HepG2 (cell line): Measurements from ENCODE around the gene LPIN3. TPM values are rescaled to one million over a fixed set of nuclear protein-coding genes. Genes with fewer than 3 reads are reported as not detected.

Experiments
- ATF2 ChIP-seq: sonication (generic); formaldehyde crosslinking; IDR thresholded peaks from 2 replicates; pipeline ENCODE4 v1.4.0; 2020; ENCODE audit warnings: missing genetic modification reagents
- BRD4 ChIP-seq: sonication (generic); formaldehyde crosslinking; IDR thresholded peaks from 2 replicates; pipeline ENCODE4 v1.4.0; 2020; ENCODE audit warnings: missing genetic modification reagents
- GMEB2 ChIP-seq: IDR thresholded peaks from 2 replicates; pipeline ENCODE4 v1.6.1; 2016; ENCODE audit warnings: missing biosample characterization, missing genetic modification reagents, low read depth
- HMGXB3 ChIP-seq: sonication (generic); formaldehyde crosslinking; IDR thresholded peaks from 2 replicates; pipeline ENCODE4 v1.4.0; 2020; ENCODE audit warnings: missing genetic modification reagents, borderline replicate concordance
- KDM5B ChIP-seq: sonication (generic); formaldehyde crosslinking; IDR thresholded peaks from 2 replicates; pipeline ENCODE4 v1.4.0; 2020; ENCODE audit warnings: missing genetic modification reagents, mild to moderate bottlenecking, borderline replicate concordance
- MEIS1 ChIP-seq: sonication (generic); formaldehyde crosslinking; IDR thresholded peaks from 2 replicates; pipeline ENCODE4 v1.9.0; 2021; ENCODE audit warnings: mild to moderate bottlenecking, missing genetic modification reagents, moderate library complexity, borderline replicate concordance
- MXI1 ChIP-seq: IDR thresholded peaks from 3 replicates; pipeline ENCODE4 v1.6.1; 2012; ENCODE audit warnings: low read depth, low read length, inconsistent platforms, borderline replicate concordance
- TRIM24 ChIP-seq: sonication (generic); formaldehyde crosslinking; IDR thresholded peaks from 2 replicates; pipeline ENCODE4 v1.8.0; 2022; ENCODE audit warnings: mild to moderate bottlenecking, missing genetic modification reagents
- ZBTB8A ChIP-seq: sonication (generic); formaldehyde crosslinking; IDR thresholded peaks from 2 replicates; pipeline ENCODE4 v1.4.0; 2020; ENCODE audit warnings: mild to moderate bottlenecking, low read depth, missing genetic modification reagents, borderline replicate concordance
- ZC3H13 ChIP-seq: sonication (generic); formaldehyde crosslinking; IDR thresholded peaks from 2 replicates; pipeline ENCODE4 v1.8.1; 2023; ENCODE audit warnings: mild to moderate bottlenecking, missing genetic modification reagents, moderate library complexity
- ZGPAT ChIP-seq: IDR thresholded peaks from 2 replicates; pipeline ENCODE4 v1.6.1; 2016; ENCODE audit warnings: mild to moderate bottlenecking
- ZNF281 ChIP-seq: sonication (generic); formaldehyde crosslinking; IDR thresholded peaks from 2 replicates; pipeline ENCODE4 v1.4.0; 2020; ENCODE audit warnings: missing genetic modification reagents, borderline replicate concordance
- ZNF484 ChIP-seq: sonication (generic); formaldehyde crosslinking; IDR thresholded peaks from 2 replicates; pipeline ENCODE4 v1.5.1; 2020; ENCODE audit warnings: mild to moderate bottlenecking, low read depth, missing genetic modification reagents, borderline replicate concordance
- ZNF552 ChIP-seq: sonication (generic); formaldehyde crosslinking; IDR thresholded peaks from 2 replicates; pipeline ENCODE4 v1.9.0; 2022; ENCODE audit warnings: missing genetic modification reagents, mild to moderate bottlenecking, borderline replicate concordance
- polyA plus RNA-seq, 8 experiments: library from polyadenylated mRNA; depleted of rRNA in 3 of 8; stranded (reverse) in 7 of 8; unstranded in 1 of 8; fragments of >200 nt; fragmentation: Illumina TruSeq in 4 of 8; extraction: Trizol in 4 of 8; gene quantifications; 2 replicates each; pipeline versions ENCODE4 v1.2.1 to v1.2.3, GENCODE V29; 2011 to 2016; ENCODE audit warnings: low read depth in 4 of 8, missing spikeins in 1 of 8, mixed read lengths in 1 of 8; ENCODE audit not compliant: insufficient read depth in 1 of 8
- total RNA-seq, 5 experiments: library from RNA; depleted of rRNA; stranded (reverse); fragments of >200 nt; fragmentation: Illumina TruSeq; extraction: Trizol; gene quantifications; 2 replicates each; pipeline ENCODE4 v1.2.3, GENCODE V29; 2016; ENCODE audit warnings: low read depth in 1 of 5

Gene LPIN3
- total and polyA plus RNA-seq, 2 of the 13 experiments (the other 11 are each of a cell fraction or from before 2014, with no cell fraction given), result 14.2 to 28.6 TPM

- peak; percentile 75 for TF ChIP-seq HMGXB3
- TF ChIP-seq ZNF552 (CRISPR knock-in tag), result peak; percentile 25; the same call in 1 of the 2 replicates
- no peak for TF ChIP-seq ZNF484
- TF ChIP-seq TRIM24 (CRISPR knock-in tag), result no peak
- TF ChIP-seq MXI1, result no peak; the same call in 2 of the 3 replicates
- TF ChIP-seq BRD4 (CRISPR knock-in tag), result no peak
- no peak; the same call in 1 of the 2 replicates for TF ChIP-seq ZNF281 (CRISPR knock-in tag)
- no peak for TF ChIP-seq ZC3H13 (CRISPR knock-in tag)
- peak; percentile 56; the same call in 1 of the 2 replicates for TF ChIP-seq ZGPAT (CRISPR knock-in tag)
- TF ChIP-seq ATF2 (CRISPR knock-in tag), result no peak; the same call in 1 of the 2 replicates
- no peak for TF ChIP-seq GMEB2 (CRISPR knock-in tag)
- 0 out of 2 replicates have a peak, but pooled peaks have one; percentile 6 for TF ChIP-seq KDM5B
- TF ChIP-seq MEIS1 (CRISPR knock-in tag), result no peak; the same call in 1 of the 2 replicates
- TF ChIP-seq ZBTB8A (CRISPR knock-in tag), result no peak
These were observed at the start of gene LPIN3 (continued) for GRCh38 chr20:41340327-41341055.
